HepG2 (cell line): ENCODE data around the gene SPNS3. TPM values are rescaled to one million over a fixed set of nuclear protein-coding genes. Genes with fewer than 3 reads are reported as not detected.
A peak's percentile ranks its signal among the peaks of the same experiment; 100 is the strongest.

Experiments
- ATAC-seq: fragments of 200-7000 bp; cut with Tn5 transposase; 3 replicates; pipeline ENCODE4 v1.9.1; 2020; ENCODE audit warnings: mild to moderate bottlenecking, moderate library complexity
- BruUV-seq: library from RNA; stranded (reverse); fragments of 400-500 nt; replicated peaks from 2 replicates; lab custom pipeline; 2021; lab: Mats Ljungman, UMichigan
- CTCF ChIA-PET: fragments of 300-600 bp; formaldehyde crosslinking; extraction: SDS; loops from one replicate; lab custom pipeline; 2021; ENCODE audit warnings: low total read pairs, inconsistent platforms, low intra/inter-chr PET ratio; lab: Yijun Ruan, JAX
- POLR2A ChIA-PET: fragments of 350-600 bp; sonication (Branson Sonifier 250); formaldehyde crosslinking; loops from one replicate; lab custom pipeline; 2020; ENCODE audit warnings: antibody characterized with exemption, inconsistent platforms; lab: Yijun Ruan, JAX
- DNase-seq: peaks from one replicate; pipeline ENCODE4 v3.0.0-alpha.2; 2015; ENCODE audit warnings: low spot score
- FAIRE-seq: peaks from 3 replicates; lab custom pipeline; 2011; peaks lifted over from hg19 to GRCh38; lab: Jason Lieb, UNC
- H2AFZ ChIP-seq: one replicate; pipeline ENCODE4 v1.6.1; 2011; ENCODE audit warnings: low read length, inconsistent platforms
- H3K27ac ChIP-seq: fragments of 300-600 bp; 3 replicates; pipeline ENCODE4 v1.8.0; 2011; ENCODE audit warnings: mixed run types, mild to moderate bottlenecking, mixed read lengths, low read length, inconsistent platforms; ENCODE audit not compliant: insufficient read depth; ENCODE audit errors: extremely low read length
- H3K27me3 ChIP-seq, 2 experiments: fragments of 200-600 bp in 1 of 2; 2 replicates in 1 of 2; 3 replicates in 1 of 2; pipeline versions ENCODE4 v1.6.0 to v1.8.0; 2011; ENCODE audit warnings: low read length in 2 of 2, mild to moderate bottlenecking in 2 of 2, moderate library complexity in 2 of 2, inconsistent platforms in 1 of 2; ENCODE audit not compliant: insufficient read depth in 2 of 2, control insufficient read depth in 1 of 2
- H3K36me3 ChIP-seq, 2 experiments: fragments of 200-600 bp in 1 of 2; replicated peaks in 1 of 2; 2 replicates in 1 of 2; 3 replicates in 1 of 2; pipeline versions ENCODE4 v1.5.1 to v1.8.0; 2011; ENCODE audit warnings: low read length in 2 of 2, inconsistent platforms in 1 of 2; ENCODE audit not compliant: insufficient read depth in 2 of 2, control insufficient read depth in 1 of 2
- H3K4me1 ChIP-seq: 2 replicates; pipeline ENCODE4 v1.5.1; 2012; ENCODE audit warnings: low read length, inconsistent platforms; ENCODE audit not compliant: insufficient read depth
- H3K4me2 ChIP-seq: 2 replicates; pipeline ENCODE4 v1.6.0; 2011; ENCODE audit warnings: low read depth, low read length, inconsistent platforms
- H3K4me3 ChIP-seq, 3 experiments: fragments of 200-600 bp in 1 of 3; sonication (generic), shearing (Covaris generic) in 1 of 3; replicated peaks in 1 of 3; 2 replicates each; pipeline ENCODE4 v1.5.1; 2011 to 2016; ENCODE audit warnings: low read length in 3 of 3, inconsistent platforms in 2 of 3, low read depth in 2 of 3, mild to moderate bottlenecking in 2 of 3, control low read depth in 1 of 3, mixed read lengths in 1 of 3; ENCODE audit not compliant: insufficient read depth in 1 of 3
- H3K79me2 ChIP-seq: one replicate; pipeline ENCODE4 v1.6.1; 2011; ENCODE audit warnings: low read length, inconsistent platforms; ENCODE audit not compliant: insufficient read depth
- H3K9ac ChIP-seq: 2 replicates; pipeline ENCODE4 v1.6.0; 2011; ENCODE audit warnings: mild to moderate bottlenecking, low read depth, low read length, inconsistent platforms; ENCODE audit not compliant: insufficient read depth
- H3K9me3 ChIP-seq: 2 replicates; pipeline ENCODE4 v1.5.1; 2012; ENCODE audit warnings: mild to moderate bottlenecking, low read length
- H4K20me1 ChIP-seq: 2 replicates; pipeline ENCODE4 v1.6.0; 2011; ENCODE audit warnings: inconsistent platforms, mild to moderate bottlenecking, low read length, moderate library complexity; ENCODE audit not compliant: insufficient read depth
- CAMTA2 ChIP-seq: sonication (generic); formaldehyde crosslinking; IDR thresholded peaks from 2 replicates; pipeline ENCODE4 v1.4.0; 2020; ENCODE audit warnings: mild to moderate bottlenecking, missing genetic modification reagents, borderline replicate concordance
- CTCF ChIP-seq: sonication (generic); formaldehyde crosslinking; IDR thresholded peaks from 2 replicates; pipeline ENCODE4 v1.5.0; 2020; ENCODE audit warnings: mild to moderate bottlenecking, missing genetic modification reagents, moderate library complexity
- ERF ChIP-seq: IDR thresholded peaks from 2 replicates; pipeline ENCODE4 v1.6.1; 2018; ENCODE audit warnings: missing biosample characterization, missing genetic modification reagents
- KDM2A ChIP-seq: sonication (generic); formaldehyde crosslinking; IDR thresholded peaks from 2 replicates; pipeline ENCODE4 v1.4.0; 2020; ENCODE audit warnings: low read depth, missing genetic modification reagents, borderline replicate concordance
- MAFF ChIP-seq: IDR thresholded peaks from 2 replicates; pipeline ENCODE4 v1.6.1; 2011; ENCODE audit warnings: low read depth, low read length, improper control_type of control experiment
- MIER2 ChIP-seq: IDR thresholded peaks from 2 replicates; pipeline ENCODE4 v1.6.1; 2016; ENCODE audit warnings: missing biosample characterization, missing genetic modification reagents
- NR2C2 ChIP-seq: sonication (generic); formaldehyde crosslinking; IDR thresholded peaks from 2 replicates; pipeline ENCODE4 v1.4.0; 2020; ENCODE audit warnings: missing genetic modification reagents, mild to moderate bottlenecking, moderate library complexity, borderline replicate concordance
- SIN3A ChIP-seq: IDR thresholded peaks from 2 replicates; pipeline ENCODE4 v1.6.1; 2011; ENCODE audit warnings: low read depth, mild to moderate bottlenecking, control low read depth, low read length, borderline replicate concordance
- SMC3 ChIP-seq: IDR thresholded peaks from 2 replicates; pipeline ENCODE4 v1.6.1; 2011; ENCODE audit warnings: low read length, improper control_type of control experiment
- STAG1 ChIP-seq: sonication (generic); formaldehyde crosslinking; IDR thresholded peaks from 2 replicates; pipeline ENCODE4 v1.4.0; 2020; ENCODE audit warnings: missing genetic modification reagents
- TAF15 ChIP-seq: fragments of 200-400 bp; formaldehyde crosslinking; IDR thresholded peaks from one replicate; pipeline ENCODE4 v1.6.1; 2018; ENCODE audit warnings: mild to moderate bottlenecking, low read depth, low read length; ENCODE audit not compliant: poor library complexity, severe bottlenecking
- THAP11 ChIP-seq: IDR thresholded peaks from 2 replicates; pipeline ENCODE4 v1.6.1; 2016; ENCODE audit warnings: missing biosample characterization, missing genetic modification reagents
- ZBTB7A ChIP-seq: sonication (generic); formaldehyde crosslinking; IDR thresholded peaks from 2 replicates; pipeline ENCODE4 v1.8.0; 2022; ENCODE audit warnings: mild to moderate bottlenecking, missing genetic modification reagents
- ZNF431 ChIP-seq: sonication (generic); formaldehyde crosslinking; IDR thresholded peaks from 2 replicates; pipeline ENCODE4 v1.9.0; 2022; ENCODE audit warnings: missing genetic modification reagents, low read depth, mild to moderate bottlenecking, borderline replicate concordance
- ZNF761 ChIP-seq: sonication (generic); formaldehyde crosslinking; conservative IDR thresholded peaks from 2 replicates; pipeline ENCODE4 v1.4.0; 2020; ENCODE audit warnings: mild to moderate bottlenecking, missing genetic modification reagents
- WGBS: methylation state at CpG from one replicate; pipeline ENCODE4 v1.1.6; 2017; ENCODE audit warnings: low lambda C conversion rate; 5-methylcytosine and 5-hydroxymethylcytosine counted together
- in situ Hi-C: cut with HindIII; loops from 2 replicates; pipeline ENCODE4 v1.10.0; 2017; ENCODE audit warnings: low pct_unique_long_range_greater_than_20kb; ENCODE audit not compliant: extremely low pct_ligation_motif_present
- intact Hi-C: fragments of 100-400 bp; cut with micrococcal nuclease; formaldehyde crosslinking; loops from one replicate; pipeline ENCODE4 v1.10.0; 2022; ENCODE audit not compliant: unreplicated experiment
- polyA plus RNA-seq, 8 experiments: library from polyadenylated mRNA; depleted of rRNA in 3 of 8; stranded (reverse) in 7 of 8; unstranded in 1 of 8; fragments of >200 nt; fragmentation: Illumina TruSeq in 4 of 8; extraction: Trizol in 4 of 8; gene quantifications; 2 replicates each; pipeline versions ENCODE4 v1.2.1 to v1.2.3, GENCODE V29; 2011 to 2016; ENCODE audit warnings: low read depth in 4 of 8, missing spikeins in 1 of 8, mixed read lengths in 1 of 8; ENCODE audit not compliant: insufficient read depth in 1 of 8
- total RNA-seq, 5 experiments: library from RNA; depleted of rRNA; stranded (reverse); fragments of >200 nt; fragmentation: Illumina TruSeq; extraction: Trizol; gene quantifications; 2 replicates each; pipeline ENCODE4 v1.2.3, GENCODE V29; 2016; ENCODE audit warnings: low read depth in 1 of 5
- TF ChIP-seq, protein P1 (sequence below): IDR thresholded peaks from 2 replicates; pipeline ENCODE4 v1.4.0; 2020; ENCODE audit warnings: mild to moderate bottlenecking, missing genetic modification reagents
- TF ChIP-seq, protein P2 (sequence below): sonication (generic); formaldehyde crosslinking; IDR thresholded peaks from 2 replicates; pipeline ENCODE4 v1.4.0; 2020; ENCODE audit warnings: mild to moderate bottlenecking, missing genetic modification reagents

SPNS3 gene
- total and polyA plus RNA-seq, 2 of the 13 experiments (the other 11 are each of a cell fraction or from before 2014, with no cell fraction given): not detected

- in situ Hi-C loops: loop anchor here (5.0 kb wide), 1 partner anchor 92 kb away; no protein-coding TSS in a partner anchor
- POLR2A ChIA-PET: no interaction called here
- peak; percentile 94 for TF ChIP-seq STAG1 (CRISPR knock-in tag)
- TF ChIP-seq TAF15: no peak
- TF ChIP-seq CTCF (CRISPR knock-in tag): peak; percentile 91
- TF ChIP-seq ZNF761 (CRISPR knock-in tag): no peak
- TF ChIP-seq ERF (CRISPR knock-in tag): 0 out of 2 replicates have a peak, but pooled peaks have one; percentile 43
- no peak for TF ChIP-seq ZBTB7A (CRISPR knock-in tag)
- TF ChIP-seq NR2C2 (CRISPR knock-in tag): peak; percentile 59; the same call in 1 of the 2 replicates
- TF ChIP-seq SMC3: peak; percentile 86
- TF ChIP-seq, protein P1, sequence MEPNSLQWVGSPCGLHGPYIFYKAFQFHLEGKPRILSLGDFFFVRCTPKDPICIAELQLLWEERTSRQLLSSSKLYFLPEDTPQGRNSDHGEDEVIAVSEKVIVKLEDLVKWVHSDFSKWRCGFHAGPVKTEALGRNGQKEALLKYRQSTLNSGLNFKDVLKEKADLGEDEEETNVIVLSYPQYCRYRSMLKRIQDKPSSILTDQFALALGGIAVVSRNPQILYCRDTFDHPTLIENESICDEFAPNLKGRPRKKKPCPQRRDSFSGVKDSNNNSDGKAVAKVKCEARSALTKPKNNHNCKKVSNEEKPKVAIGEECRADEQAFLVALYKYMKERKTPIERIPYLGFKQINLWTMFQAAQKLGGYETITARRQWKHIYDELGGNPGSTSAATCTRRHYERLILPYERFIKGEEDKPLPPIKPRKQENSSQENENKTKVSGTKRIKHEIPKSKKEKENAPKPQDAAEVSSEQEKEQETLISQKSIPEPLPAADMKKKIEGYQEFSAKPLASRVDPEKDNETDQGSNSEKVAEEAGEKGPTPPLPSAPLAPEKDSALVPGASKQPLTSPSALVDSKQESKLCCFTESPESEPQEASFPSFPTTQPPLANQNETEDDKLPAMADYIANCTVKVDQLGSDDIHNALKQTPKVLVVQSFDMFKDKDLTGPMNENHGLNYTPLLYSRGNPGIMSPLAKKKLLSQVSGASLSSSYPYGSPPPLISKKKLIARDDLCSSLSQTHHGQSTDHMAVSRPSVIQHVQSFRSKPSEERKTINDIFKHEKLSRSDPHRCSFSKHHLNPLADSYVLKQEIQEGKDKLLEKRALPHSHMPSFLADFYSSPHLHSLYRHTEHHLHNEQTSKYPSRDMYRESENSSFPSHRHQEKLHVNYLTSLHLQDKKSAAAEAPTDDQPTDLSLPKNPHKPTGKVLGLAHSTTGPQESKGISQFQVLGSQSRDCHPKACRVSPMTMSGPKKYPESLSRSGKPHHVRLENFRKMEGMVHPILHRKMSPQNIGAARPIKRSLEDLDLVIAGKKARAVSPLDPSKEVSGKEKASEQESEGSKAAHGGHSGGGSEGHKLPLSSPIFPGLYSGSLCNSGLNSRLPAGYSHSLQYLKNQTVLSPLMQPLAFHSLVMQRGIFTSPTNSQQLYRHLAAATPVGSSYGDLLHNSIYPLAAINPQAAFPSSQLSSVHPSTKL (CRISPR knock-in tag): 0 out of 2 replicates have a peak, but pooled peaks have one; percentile 11
- TF ChIP-seq KDM2A (CRISPR knock-in tag): 0 out of 2 replicates have a peak, but pooled peaks have one; percentile 20
- peak; percentile 38; the same call in 1 of the 2 replicates for TF ChIP-seq THAP11 (CRISPR knock-in tag)
- 0 out of 2 replicates have a peak, but pooled peaks have one; percentile 40 for TF ChIP-seq MAFF
- TF ChIP-seq, protein P2, sequence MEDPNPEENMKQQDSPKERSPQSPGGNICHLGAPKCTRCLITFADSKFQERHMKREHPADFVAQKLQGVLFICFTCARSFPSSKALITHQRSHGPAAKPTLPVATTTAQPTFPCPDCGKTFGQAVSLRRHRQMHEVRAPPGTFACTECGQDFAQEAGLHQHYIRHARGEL (CRISPR knock-in tag): peak; percentile 85; the same call in 1 of the 2 replicates
- TF ChIP-seq ZNF431: no peak
- no peak for TF ChIP-seq SIN3A
- TF ChIP-seq MIER2 (CRISPR knock-in tag): peak; percentile 52; the same call in 1 of the 2 replicates
- no peak for TF ChIP-seq CAMTA2 (CRISPR knock-in tag)
These were observed 13.0 kb upstream of the SPNS3 start for GRCh38 chr17:4420692-4421131.

More at GRCh38 chr17:4420692-4421131, 13.0 kb upstream of the SPNS3 start:
- H3K9ac ChIP-seq: no peak overlapping the region
- no peak overlapping the region for H3K4me3 ChIP-seq
- CTCF ChIA-PET: interaction anchor here (1.3 to 1.5 kb wide), 2 partner anchors 119 to 205 kb away, joined by 3 to 8 read pairs; no protein-coding TSS in a partner anchor
- peak; percentile 73 for DNase-seq
- H3K9me3 ChIP-seq: no peaks in the 10 kb centered on the region
- no peak overlapping the region for H3K27ac ChIP-seq
- no peak overlapping the region for H2AFZ ChIP-seq
- no peaks in the 10 kb centered on the region for H4K20me1 ChIP-seq
- H3K79me2 ChIP-seq: no peaks in the 10 kb centered on the region
- H3K27me3 ChIP-seq: 0 out of 5 replicates have a peak, but pooled peaks cover 0 to 4% of the 10 kb centered on the region in 2 experiments
- peak overlapping the region; percentile 16; the same call in 1 of the 2 replicates for H3K4me2 ChIP-seq
- WGBS: 13% methylated on average over 7 of the region's 7 CpGs
- peak; percentile 85 for ATAC-seq
- intact Hi-C loops: loop anchor here (5.0 kb wide), 1 partner anchor 112 kb away; no protein-coding TSS in a partner anchor
- no TSS peak for BruUV-seq
- no peaks in the 10 kb centered on the region for H3K36me3 ChIP-seq
- no peaks in the 10 kb centered on the region for H3K4me1 ChIP-seq
- FAIRE-seq: peak; percentile 99
